Common myeloid progenitor, CD34-positive (primary cell): ENCODE results near the gene RAB3A.

ENCODE experiments used
- CTCF ChIA-PET: fragments of 350-600 bp; sonication (Branson Sonifier 250); formaldehyde crosslinking; loops from one replicate; lab custom pipeline; 2021; ENCODE audit warnings: antibody characterized with exemption; lab: Charles Lee
- POLR2A ChIA-PET: fragments of 350-600 bp; sonication (Branson Sonifier 250); formaldehyde crosslinking; loops from one replicate; lab custom pipeline; 2021; ENCODE audit warnings: antibody characterized with exemption; lab: Charles Lee
- DNase-seq, 3 donors: peaks; one replicate each; pipeline versions ENCODE4 v3.0.0 to v3.0.0-alpha.2; 2013
- H3K27ac ChIP-seq, 2 experiments: 1 replicate in 1 of 2; 2 replicates in 1 of 2; pipeline ENCODE4 v1.7.0; 2013; ENCODE audit warnings: inconsistent platforms in 2 of 2, low read length in 2 of 2, mild to moderate bottlenecking in 2 of 2, low read depth in 1 of 2, moderate library complexity in 1 of 2; ENCODE audit not compliant: severe bottlenecking in 2 of 2, insufficient read depth in 1 of 2, poor library complexity in 1 of 2
- H3K27me3 ChIP-seq, 5 experiments: replicated peaks in 2 of 5; 1 replicate in 3 of 5; 2 replicates in 2 of 5; pipeline versions ENCODE4 v1.6.1 to v1.7.0; 2013; ENCODE audit warnings: low read length in 4 of 5, mild to moderate bottlenecking in 2 of 5, moderate library complexity in 2 of 5, inconsistent platforms in 1 of 5; ENCODE audit not compliant: insufficient read depth in 5 of 5, control insufficient read depth in 4 of 5
- H3K36me3 ChIP-seq, 4 experiments: 1 replicate in 2 of 4; 2 replicates in 2 of 4; pipeline versions ENCODE4 v1.6.1 to v1.7.0; 2013; ENCODE audit warnings: low read length in 3 of 4, control low read depth in 1 of 4, mild to moderate bottlenecking in 1 of 4; ENCODE audit not compliant: control insufficient read depth in 4 of 4, insufficient read depth in 4 of 4
- H3K4me1 ChIP-seq, 4 experiments: 1 replicate in 3 of 4; 2 replicates in 1 of 4; pipeline versions ENCODE4 v1.6.1 to v1.7.1; 2013; ENCODE audit warnings: low read length in 3 of 4, mild to moderate bottlenecking in 3 of 4, control low read depth in 1 of 4, inconsistent platforms in 1 of 4, moderate library complexity in 1 of 4; ENCODE audit not compliant: control insufficient read depth in 4 of 4, insufficient read depth in 4 of 4; ENCODE audit errors: control extremely low read depth in 1 of 4
- H3K4me3 ChIP-seq, 7 experiments: 1 replicate in 4 of 7; 2 replicates in 3 of 7; pipeline versions ENCODE4 v1.5.1 to v1.7.0; 2013; ENCODE audit warnings: mild to moderate bottlenecking in 7 of 7, low read length in 6 of 7, moderate library complexity in 6 of 7, inconsistent platforms in 2 of 7, low read depth in 2 of 7, control low read depth in 1 of 7; ENCODE audit not compliant: insufficient read depth in 4 of 7, control insufficient read depth in 1 of 7; ENCODE audit errors: extremely low read depth in 1 of 7
- H3K9me3 ChIP-seq, 5 experiments: 1 replicate in 4 of 5; 2 replicates in 1 of 5; pipeline versions ENCODE4 v1.6.1 to v1.7.1; 2013; ENCODE audit warnings: low read length in 4 of 5, mild to moderate bottlenecking in 2 of 5, inconsistent platforms in 1 of 5, low read depth in 1 of 5, moderate library complexity in 1 of 5; ENCODE audit not compliant: control insufficient read depth in 4 of 5, insufficient read depth in 2 of 5; ENCODE audit errors: control extremely low read depth in 1 of 5
- WGBS: methylation state at CpG from one replicate; pipeline ENCODE4 v1.1.5; 2013; ENCODE audit not compliant: insufficient coverage; 5-methylcytosine and 5-hydroxymethylcytosine counted together

Gene RAB3A

DNA sequence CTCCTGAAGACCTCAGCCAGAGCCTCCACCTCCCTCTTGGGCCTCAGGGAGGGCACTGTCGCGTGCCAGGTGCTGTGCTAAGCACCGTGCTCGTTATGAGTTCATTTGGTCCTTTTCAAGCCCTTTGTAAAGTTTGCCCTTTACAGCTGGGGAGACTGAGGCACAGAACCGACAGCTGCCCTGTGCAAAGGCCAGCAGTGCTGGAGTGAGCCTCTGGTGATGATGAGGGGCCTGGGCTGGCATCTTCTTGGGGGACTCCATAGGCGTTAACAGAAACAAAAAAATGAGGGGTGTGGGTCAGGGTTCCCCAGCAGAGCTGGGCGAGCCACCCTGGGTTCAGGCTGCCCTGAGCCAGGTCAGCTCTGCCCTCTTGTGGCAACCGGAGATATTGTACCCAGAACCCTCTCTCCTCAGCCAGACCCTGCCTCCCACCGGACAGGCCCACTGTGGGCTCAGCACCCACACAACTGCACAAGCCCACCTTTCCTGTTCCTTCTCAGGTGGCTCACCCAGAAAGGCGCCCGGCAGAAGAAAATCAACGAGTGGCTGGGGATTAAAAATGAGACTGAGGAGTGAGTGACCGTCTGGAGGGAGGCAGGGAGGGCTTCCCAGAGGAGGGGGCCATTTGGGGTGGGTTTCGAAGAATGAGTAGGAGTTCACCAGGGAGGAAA is 35.7 kb downstream of the RAB3A start:
- H3K36me3 ChIP-seq, result peaks cover 5 to 57% (median 36%) of the 10 kb centered on the region in 4 experiments
- no peak overlapping the region for H3K4me3 ChIP-seq
- DNase-seq, result peak; percentile 63 to 79 (median 74)
- H3K27ac ChIP-seq, result no peak overlapping the region
- ChIA-PET POLR2A (interaction anchor here (0.6 to 1.0 kb wide), 2 partner anchors 13 to 144 kb away, joined by 3 to 6 read pairs; no protein-coding TSS in a partner anchor), CTCF (interaction anchor here (0.6 to 2.4 kb wide), 14 partner anchors 9 to 208 kb away, joined by 3 to 16 read pairs (median 4); no protein-coding TSS in a partner anchor)
- no peaks in the 10 kb centered on the region for H3K27me3 ChIP-seq
- no peaks in the 10 kb centered on the region for H3K9me3 ChIP-seq
- H3K4me1 ChIP-seq, result peaks cover 0 to 18% (median 12%) of the 10 kb centered on the region in 4 experiments
- WGBS, result 89% methylated on average over 9 of the region's 14 CpGs

DNA sequence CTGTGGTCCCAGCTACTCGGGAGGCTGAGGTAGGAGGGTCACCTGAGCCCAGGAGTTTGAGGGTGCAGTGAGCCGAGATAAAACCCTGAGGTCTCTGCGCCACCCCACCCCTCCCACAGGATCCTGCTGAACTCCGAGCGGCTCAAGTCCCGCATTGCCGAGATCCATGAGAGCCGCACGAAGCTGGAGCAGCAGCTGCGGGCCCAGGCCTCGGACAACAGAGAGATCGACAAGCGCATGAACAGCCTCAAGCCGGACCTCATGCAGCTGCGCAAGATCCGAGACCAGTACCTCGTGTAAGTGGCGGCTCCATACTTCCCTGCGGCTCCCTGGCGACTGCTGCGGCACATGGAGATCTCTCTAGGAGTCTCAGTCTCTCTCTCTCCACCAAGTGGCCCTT is 36.8 kb downstream of the RAB3A start:
- 98% methylated on average over 15 of the region's 21 CpGs for WGBS
- Histone ChIP-seq H3K36me3 (peaks cover 5 to 68% (median 43%) of the 10 kb centered on the region in 4 experiments), H3K27me3 (no peaks in the 10 kb centered on the region), H3K4me3 (no peak overlapping the region), H3K4me1 (peaks cover 0 to 9% (median 6%) of the 10 kb centered on the region in 4 experiments), H3K9me3 (no peaks in the 10 kb centered on the region), H3K27ac (no peak overlapping the region)
- ChIA-PET CTCF (interaction anchor here (1.0 to 2.4 kb wide), 9 partner anchors 11 to 166 kb away, joined by 3 to 16 read pairs (median 5); no protein-coding TSS in a partner anchor), POLR2A (no interaction called here)
- DNase-seq, result no peak

DNA sequence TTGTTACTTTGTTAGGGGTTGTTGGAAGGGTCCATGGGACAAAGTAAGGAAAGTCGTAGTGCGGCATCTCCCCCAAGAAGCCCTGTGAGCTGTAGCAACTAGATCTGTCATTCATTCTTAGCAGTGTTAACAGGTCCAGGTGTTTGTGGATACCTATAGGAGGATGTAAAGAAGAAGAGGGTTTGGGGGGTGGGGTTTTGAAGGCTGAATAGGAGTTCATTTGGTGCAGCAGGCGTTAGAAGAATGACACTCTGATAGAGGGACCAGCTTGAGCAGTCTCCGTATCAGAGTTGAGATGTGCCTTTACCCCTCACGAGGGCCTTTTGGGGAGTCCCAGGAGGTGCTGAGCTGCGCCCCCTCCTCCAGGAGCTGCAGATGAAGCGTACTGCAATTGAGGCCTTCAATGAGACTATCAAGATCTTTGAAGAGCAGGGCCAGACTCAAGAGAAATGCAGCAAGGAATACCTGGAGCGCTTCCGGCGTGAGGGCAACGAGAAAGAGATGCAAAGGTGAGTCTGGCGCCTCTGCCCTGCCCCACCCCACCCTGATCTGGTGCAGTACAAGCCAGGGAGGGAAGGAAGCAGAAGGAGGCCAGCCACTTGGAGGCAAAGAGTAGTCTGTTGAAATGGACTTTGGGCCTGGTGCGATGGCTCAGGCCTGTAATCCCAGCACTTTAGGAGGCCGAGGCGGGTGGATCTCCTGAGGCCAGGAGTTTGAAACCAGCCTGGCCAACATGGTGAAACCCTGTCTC is 37.9 kb downstream of the RAB3A start:
- Histone ChIP-seq H3K36me3 (peaks cover 5 to 68% (median 43%) of the 10 kb centered on the region in 4 experiments), H3K27me3 (no peaks in the 10 kb centered on the region), H3K27ac (no peak overlapping the region), H3K9me3 (no peaks in the 10 kb centered on the region), H3K4me1 (peaks cover 0 to 15% (median 12%) of the 10 kb centered on the region in 4 experiments), H3K4me3 (no peak overlapping the region)
- ChIA-PET POLR2A (interaction anchor here (0.5 to 1.1 kb wide), 3 partner anchors 15 to 249 kb away, joined by 3 to 10 read pairs (median 3); no protein-coding TSS in a partner anchor), CTCF (interaction anchor here (0.7 to 2.2 kb wide), 10 partner anchors 10 to 167 kb away, joined by 3 to 13 read pairs (median 3); no protein-coding TSS in a partner anchor)
- WGBS, result 97% methylated on average over 12 of the region's 15 CpGs
- no peak for DNase-seq

DNA sequence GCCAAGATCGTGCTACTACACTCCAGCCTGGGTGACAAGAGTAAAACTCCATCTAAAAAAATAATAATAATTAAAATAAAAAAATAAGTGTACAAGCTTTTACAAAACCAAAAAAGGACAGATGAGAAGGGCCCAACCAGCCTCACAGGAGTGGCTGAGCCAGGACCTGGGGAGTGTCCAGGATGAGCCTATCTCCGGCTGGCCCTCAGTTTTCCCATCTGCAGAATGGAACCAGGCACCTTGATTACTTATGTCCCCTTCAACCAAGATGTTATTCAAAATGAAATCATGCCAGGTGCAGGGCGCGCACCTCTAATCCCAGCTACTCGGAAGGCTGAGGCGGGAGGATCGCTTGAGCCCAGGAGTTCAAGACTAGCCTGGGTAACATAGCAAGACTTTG is 39.8 kb downstream of the RAB3A start:
- no peaks in the 10 kb centered on the region for H3K9me3 ChIP-seq
- H3K27ac ChIP-seq, result no peak overlapping the region
- H3K36me3 ChIP-seq, result peaks cover 5 to 66% (median 42%) of the 10 kb centered on the region in 4 experiments
- no peak overlapping the region for H3K4me3 ChIP-seq
- peaks cover 0 to 16% (median 14%) of the 10 kb centered on the region in 4 experiments for H3K4me1 ChIP-seq
- CTCF ChIA-PET, result interaction anchor here (0.6 to 2.0 kb wide), 6 partner anchors 8 to 88 kb away, joined by 3 to 7 read pairs (median 4); partner anchors contain the start of gene PIK3R2
- H3K27me3 ChIP-seq, result no peaks in the 10 kb centered on the region
- POLR2A ChIA-PET, result no interaction called here
- no peak for DNase-seq
- 86% methylated on average over 1 of the region's 7 CpGs for WGBS

DNA sequence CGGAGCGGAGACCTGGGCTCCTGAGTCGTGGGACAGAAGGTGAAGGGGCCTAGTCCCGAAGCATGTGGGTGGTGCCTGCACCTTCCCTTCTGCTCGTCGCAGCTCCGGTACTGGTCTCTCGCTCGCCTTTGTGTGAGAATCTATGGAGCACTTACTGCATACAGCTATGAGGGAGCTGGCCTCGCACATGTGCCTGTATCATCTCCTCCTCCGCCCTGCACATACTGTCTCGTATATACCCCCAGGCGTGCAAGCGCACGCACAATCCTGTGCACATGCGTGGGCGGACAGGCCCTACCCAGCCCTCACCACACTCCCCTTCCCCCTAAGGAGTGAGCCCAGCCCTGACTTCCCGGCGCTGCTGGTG is 42.2 kb downstream of the RAB3A start:
- WGBS, result 77% methylated on average over 14 of the region's 19 CpGs
- CTCF ChIA-PET, result interaction anchor here (1.1 to 2.9 kb wide), 6 partner anchors 11 to 163 kb away, joined by 3 to 18 read pairs (median 6); partner anchors contain the start of gene IFI30
- H3K9me3 ChIP-seq, result no peaks in the 10 kb centered on the region
- peaks cover 0 to 57% (median 31%) of the 10 kb centered on the region in 4 experiments for H3K36me3 ChIP-seq
- no peaks in the 10 kb centered on the region for H3K27me3 ChIP-seq
- H3K4me3 ChIP-seq, result peak overlapping the region in 4 of 7 experiments; percentile 21 to 34 (median 32)
- H3K4me1 ChIP-seq, result peaks cover 0 to 29% (median 23%) of the 10 kb centered on the region in 4 experiments
- no peak overlapping the region for H3K27ac ChIP-seq
- DNase-seq, result no peak
- POLR2A ChIA-PET, result no interaction called here

DNA sequence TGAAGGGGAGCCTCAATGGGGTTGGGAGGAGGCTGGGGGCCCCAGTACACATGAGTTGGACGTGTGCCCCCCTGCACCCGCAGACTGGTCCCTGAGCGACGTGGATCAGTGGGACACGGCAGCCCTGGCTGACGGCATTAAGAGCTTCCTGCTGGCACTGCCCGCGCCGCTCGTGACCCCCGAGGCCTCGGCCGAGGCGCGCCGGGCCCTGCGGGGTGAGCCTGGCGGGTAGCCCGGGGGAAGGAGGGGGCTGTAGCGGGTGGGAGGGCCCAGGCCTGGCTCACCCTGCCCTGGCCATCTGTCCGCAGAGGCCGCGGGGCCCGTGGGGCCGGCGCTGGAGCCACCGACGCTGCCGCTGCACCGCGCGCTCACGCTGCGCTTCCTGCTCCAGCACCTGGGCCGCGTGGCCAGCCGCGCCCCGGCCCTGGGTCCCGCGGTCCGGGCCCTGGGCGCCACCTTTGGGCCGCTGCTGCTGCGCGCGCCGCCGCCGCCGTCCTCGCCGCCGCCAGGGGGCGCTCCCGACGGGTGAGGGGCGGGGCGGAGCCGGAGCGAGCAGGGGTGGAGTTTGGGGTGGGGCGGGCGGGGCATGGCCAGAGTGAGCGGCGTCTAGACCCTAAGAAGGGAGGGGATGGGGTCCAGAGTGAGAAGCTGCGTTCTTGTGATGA is 42.7 kb downstream of the RAB3A start:
- peaks cover 0 to 59% (median 31%) of the 10 kb centered on the region in 4 experiments for H3K36me3 ChIP-seq
- POLR2A ChIA-PET, result interaction anchor here (0.5 kb wide), 1 partner anchor 137 kb away, joined by 3 read pairs; no protein-coding TSS in a partner anchor
- WGBS, result 12% methylated on average over 24 of the region's 66 CpGs
- DNase-seq, result peak; percentile 65 to 71 (median 70)
- peaks cover 0 to 34% (median 25%) of the 10 kb centered on the region in 4 experiments for H3K4me1 ChIP-seq
- H3K27me3 ChIP-seq, result no peaks in the 10 kb centered on the region
- H3K9me3 ChIP-seq, result no peaks in the 10 kb centered on the region
- peak overlapping the region in 1 of 2 experiments; percentile 61 for H3K27ac ChIP-seq
- H3K4me3 ChIP-seq, result peak overlapping the region in 5 of 7 experiments; percentile 11 to 57 (median 31)
- CTCF ChIA-PET, result interaction anchor here (0.8 to 2.9 kb wide), 9 partner anchors 10 to 214 kb away, joined by 3 to 18 read pairs (median 5); partner anchors contain the start of gene IFI30
